Renal pelvis (tissue), 4 donors: ENCODE data around the gene CAV3. TPM values are rescaled to one million over a fixed set of nuclear protein-coding genes. Genes with fewer than 3 reads are reported as not detected.
A peak's percentile ranks its signal among the peaks of the same experiment; 100 is the strongest.

Source experiments
- DNase-seq: peaks from one replicate; pipeline ENCODE4 v3.0.0-alpha.2; 2013
- polyA plus RNA-seq, 3 donors: library from polyadenylated mRNA; unstranded; fragments of 120-200 nt; gene quantifications; one replicate each; pipeline ENCODE4 v1.2.1, GENCODE V29; 2013; ENCODE audit not compliant: insufficient read length in 3 of 3

CAV3 gene
- polyA plus RNA-seq, 3 donors = 0.32 to 0.89 (median 0.57) TPM

DNA sequence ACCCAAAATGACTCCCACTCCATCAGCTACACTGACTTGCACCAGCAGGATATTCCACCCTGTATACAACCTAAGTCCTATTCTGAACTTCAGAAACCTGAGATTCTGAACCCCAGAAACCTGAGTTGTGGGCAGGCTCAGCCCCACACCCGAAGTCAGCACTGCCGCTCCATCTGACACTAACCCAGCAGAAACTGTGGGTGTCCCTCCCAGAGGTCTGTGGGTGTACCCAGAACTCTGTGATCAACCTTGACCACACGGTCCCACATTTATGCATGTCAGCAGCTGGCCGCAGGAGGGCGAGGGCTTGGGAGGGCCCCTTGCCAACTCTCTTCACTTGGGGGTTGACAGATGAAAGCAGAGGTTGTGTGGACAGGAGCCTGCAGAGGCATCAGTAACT is 26.5 kb downstream of the CAV3 start:
- no peak for DNase-seq

DNA sequence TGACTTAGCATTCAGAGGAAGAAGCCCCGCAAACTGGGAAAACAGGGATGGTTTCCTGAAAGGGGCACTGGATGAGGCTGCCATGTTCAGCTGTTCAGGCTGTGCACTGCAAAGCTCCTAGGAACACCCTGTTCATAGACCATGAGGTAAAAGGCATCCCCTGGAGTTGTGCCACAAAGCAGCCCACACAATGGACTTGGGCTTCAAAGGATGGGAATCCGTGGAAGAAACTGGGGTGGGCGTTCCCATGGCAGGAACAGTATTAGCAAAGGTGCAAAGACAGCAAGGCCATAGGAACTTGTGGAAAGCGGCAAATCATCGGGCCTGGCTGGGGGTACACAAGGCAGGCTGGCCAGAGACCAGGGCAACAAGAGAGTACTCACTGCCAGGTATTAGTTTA is 26.9 kb downstream of the CAV3 start:
- no peak for DNase-seq

GRCh38 chr3:8761866-8762265 is 28.3 kb downstream of the CAV3 start:
- DNase-seq = no peak

DNA sequence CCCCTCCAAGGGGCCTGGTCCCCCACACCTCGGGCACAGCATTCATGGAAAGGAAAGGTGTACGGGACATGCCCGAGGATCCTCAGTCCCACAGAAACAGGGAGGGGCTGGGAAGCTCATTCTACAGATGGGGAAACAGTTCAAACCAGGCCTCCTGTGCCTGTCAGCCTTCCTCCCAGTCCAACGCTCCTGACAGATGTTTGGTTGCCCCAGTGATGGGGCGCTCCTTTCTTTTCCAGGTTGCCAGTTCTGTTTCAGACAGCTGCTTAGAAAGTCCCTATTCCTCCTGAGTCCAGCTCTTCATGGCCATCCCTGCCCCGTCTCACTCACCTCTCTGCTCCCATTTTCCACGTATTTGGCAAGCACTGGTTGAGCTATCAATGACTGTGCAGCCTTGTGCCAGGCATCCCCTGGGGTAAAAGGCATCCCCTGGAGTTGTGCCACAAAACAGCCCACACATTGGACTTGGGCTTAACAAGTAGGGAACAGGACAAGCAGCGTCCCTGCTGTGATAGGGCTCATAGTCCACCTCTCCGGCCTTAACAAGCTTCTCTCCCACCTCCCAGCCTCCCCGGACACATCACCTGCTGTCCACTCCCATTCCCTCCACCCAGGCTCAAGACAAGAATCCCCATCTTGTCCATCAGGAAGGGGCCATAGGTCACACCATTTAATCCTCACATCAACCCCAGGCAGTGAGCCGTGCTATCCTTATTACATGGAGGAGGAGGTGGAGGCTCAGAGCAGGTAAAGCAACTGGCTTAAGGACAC is 29.2 kb downstream of the CAV3 start:
- no peak for DNase-seq

GRCh38 chr3:8764528-8764927 is 30.9 kb downstream of the CAV3 start:
- no peak for DNase-seq

GRCh38 chr3:8765528-8765927 is 31.9 kb downstream of the CAV3 start:
- no peak for DNase-seq

DNA sequence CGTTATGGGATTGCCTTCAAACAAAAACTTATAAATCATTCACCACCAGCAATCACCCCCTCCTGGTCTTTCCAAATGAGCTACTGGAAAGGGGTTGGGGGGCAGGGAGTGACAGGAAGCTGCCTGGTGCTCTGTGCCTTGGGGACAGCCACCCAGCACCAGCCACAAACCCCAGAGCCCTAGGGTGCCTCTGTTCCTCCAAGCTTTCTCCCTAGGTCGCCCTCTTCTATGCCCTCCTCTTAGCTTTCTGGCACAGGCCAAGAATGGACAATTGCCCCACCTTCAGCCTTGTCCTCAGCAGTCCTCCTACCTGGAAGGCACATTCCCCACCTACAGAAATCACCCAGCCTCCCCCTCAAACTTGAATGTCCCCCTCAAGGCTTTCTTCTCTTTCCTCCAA is 32.5 kb downstream of the CAV3 start:
- DNase-seq = no peak

- DNase-seq = no peak
Observed at GRCh38 chr3:8767256-8767666, 33.7 kb downstream of the CAV3 start.

DNA sequence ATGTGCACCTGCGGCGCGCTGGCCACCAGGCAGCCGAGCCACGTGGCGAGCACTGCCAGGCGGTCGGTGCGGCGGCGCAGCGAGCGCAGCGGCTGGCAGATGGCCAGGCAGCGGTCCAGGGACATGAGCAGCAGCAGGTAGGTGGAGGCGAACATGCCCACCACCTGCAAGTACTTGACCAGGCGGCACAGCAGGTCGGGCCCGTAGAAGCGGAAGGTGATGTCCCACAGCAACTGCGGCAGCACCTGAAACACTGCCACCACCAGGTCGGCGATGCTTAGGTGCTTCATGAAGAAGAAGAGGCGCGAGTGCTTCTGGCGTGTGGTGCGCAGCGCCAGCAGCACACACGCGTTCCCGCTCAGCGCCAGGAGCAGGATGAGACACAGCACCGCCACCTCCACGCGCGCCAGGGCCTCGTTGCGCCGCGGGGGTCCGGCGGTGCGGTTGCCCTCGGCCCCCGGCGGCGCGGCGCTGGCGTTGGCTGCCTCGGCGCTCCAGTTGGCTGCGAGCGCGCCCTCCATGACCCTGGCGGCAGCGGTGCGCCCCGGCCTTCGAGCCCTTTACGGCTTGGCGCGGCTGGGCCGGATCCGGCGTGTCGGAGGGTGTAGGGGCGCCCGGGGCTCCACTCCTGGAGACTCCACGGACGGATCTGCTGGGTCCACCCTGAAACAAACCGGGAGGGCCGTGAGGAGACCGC is 34.2 kb downstream of the CAV3 start:
- DNase-seq = peak; percentile 19

DNA sequence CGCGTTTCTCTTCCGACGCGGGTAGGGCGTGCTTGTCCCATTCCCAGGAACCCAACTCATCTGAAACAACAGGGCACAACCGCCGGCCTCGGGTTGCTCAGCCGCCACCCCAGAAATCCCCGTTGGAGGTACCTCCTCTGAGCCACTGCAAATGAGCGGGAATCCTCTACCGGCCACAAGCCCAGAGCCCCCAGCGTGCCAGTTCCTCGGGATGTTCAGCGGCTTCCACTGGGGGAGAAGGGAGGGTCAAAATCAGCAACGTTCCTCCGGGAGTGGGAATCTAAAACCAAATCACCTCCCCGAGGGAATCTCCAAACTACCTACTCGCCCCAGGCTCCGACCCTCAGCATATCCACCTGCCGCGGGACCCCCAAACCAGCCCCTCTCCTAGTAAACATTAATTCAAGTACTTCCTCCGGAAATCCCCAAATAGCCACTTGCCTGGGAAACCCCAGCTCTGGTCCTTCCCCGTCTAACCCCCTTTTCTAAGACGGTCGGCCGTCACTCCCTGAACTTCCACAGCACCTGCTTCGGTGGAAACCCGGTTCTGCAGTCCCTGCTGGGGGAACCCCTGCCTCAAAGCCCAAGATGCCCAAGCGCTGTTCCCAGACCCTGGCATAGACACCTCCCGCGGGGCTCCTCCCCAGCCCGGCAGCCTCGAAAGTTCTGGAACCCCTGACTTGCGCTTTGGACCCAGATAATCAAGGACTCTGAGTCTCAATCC is 34.9 kb downstream of the CAV3 start:
- no peak for DNase-seq

GRCh38 chr3:8769088-8769822 is 35.7 kb downstream of the CAV3 start, which contains the start of gene OXTR:
Gene OXTR (minus strand): TSS chr3:8769613. CDS start chr3:8768187, 1,426 bp downstream.
- DNase-seq = peak; percentile 53

- no peak for DNase-seq
Observed at GRCh38 chr3:8773941-8774542, 40.4 kb downstream of the CAV3 start.

DNA sequence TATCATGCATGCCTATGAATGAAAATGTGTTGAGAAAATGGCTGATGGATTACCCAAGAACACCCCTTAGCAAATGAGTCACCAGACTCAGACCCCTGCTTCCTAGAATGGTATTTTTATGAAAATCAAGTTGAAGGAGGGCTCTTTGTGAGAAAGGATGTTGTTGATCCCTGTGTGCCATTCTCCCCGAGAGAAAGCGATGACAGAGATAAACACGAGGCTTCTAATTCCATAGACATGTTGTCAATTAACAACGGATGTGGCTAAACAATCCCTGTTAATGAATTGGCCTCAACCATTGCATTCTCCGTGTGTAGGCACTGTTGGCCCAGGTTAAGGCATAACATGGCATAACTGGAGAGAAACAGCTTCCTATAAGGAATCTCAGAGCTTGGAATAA is 41.6 kb downstream of the CAV3 start:
- no peak for DNase-seq

GRCh38 chr3:8775602-8776001 is 42.0 kb downstream of the CAV3 start:
- DNase-seq = no peak

- DNase-seq = no peak
Observed at GRCh38 chr3:8776406-8776805, 42.8 kb downstream of the CAV3 start.

DNA sequence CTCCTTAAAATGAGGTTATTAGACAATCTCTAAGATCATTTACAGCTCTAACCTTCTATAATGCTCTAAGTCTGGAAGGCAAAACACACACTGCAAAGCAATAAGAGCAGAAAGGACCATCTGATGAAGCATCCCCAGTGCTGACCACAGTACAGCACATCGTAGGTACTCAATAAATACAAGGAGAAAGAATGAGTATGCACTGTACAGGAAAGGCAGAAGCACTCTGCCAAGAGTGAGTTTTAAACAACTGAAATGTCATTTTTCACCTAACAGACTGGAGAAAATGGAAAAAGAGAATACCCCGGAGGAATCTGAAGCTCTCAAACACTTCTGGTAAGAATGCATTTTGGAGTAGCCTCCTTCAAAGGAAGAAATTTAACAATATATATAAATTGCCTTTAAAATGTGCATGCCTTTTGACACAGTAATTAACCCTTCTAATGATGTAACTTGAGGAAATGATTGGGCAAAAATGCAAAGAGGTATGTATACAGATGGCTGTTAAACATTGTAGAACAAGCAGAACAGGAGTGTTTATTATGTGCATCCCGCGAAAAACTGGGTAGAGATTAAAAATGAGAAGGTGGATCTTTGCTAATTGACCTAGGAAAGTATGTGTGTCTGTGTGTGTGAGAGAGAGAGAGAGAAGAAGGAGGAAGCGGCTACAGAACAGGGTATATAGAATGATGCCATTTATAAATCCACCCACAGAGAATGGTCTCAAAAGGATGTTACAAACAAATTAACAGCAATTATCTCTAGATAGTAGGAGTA is 43.8 kb downstream of the CAV3 start:
- DNase-seq = no peak

- no peak for DNase-seq
Observed at GRCh38 chr3:8777978-8778267, 44.3 kb downstream of the CAV3 start.

GRCh38 chr3:8778475-8778874 is 44.9 kb downstream of the CAV3 start:
- DNase-seq = no peak

- DNase-seq = no peak
Observed at GRCh38 chr3:8780279-8780678, 46.7 kb downstream of the CAV3 start.

- no peak for DNase-seq
Observed at GRCh38 chr3:8784676-8785435, 51.3 kb downstream of the CAV3 start.
